ENCODE results near the gene ARL8B. TPM values are rescaled to one million over a fixed set of nuclear protein-coding genes. Genes with fewer than 3 reads are reported as not detected.

The ARL8B gene
- total and polyA plus RNA-seq, 7 donors = 28.2 to 55.9 (median 47.2) TPM

GRCh38 chr3:5160940-5161858 lies 39.1 kb downstream of the ARL8B start:
- DNase-seq = no peak
- intact Hi-C loops (cut with DNase I) = no loop called here
- H3K4me3 ChIP-seq = no peak overlapping the region
- H3K36me3 ChIP-seq = no peaks in the 10 kb centered on the region
- 77% methylated on average over 4 of the region's 4 CpGs for WGBS, 2 donors
- TF ChIP-seq, protein P1, sequence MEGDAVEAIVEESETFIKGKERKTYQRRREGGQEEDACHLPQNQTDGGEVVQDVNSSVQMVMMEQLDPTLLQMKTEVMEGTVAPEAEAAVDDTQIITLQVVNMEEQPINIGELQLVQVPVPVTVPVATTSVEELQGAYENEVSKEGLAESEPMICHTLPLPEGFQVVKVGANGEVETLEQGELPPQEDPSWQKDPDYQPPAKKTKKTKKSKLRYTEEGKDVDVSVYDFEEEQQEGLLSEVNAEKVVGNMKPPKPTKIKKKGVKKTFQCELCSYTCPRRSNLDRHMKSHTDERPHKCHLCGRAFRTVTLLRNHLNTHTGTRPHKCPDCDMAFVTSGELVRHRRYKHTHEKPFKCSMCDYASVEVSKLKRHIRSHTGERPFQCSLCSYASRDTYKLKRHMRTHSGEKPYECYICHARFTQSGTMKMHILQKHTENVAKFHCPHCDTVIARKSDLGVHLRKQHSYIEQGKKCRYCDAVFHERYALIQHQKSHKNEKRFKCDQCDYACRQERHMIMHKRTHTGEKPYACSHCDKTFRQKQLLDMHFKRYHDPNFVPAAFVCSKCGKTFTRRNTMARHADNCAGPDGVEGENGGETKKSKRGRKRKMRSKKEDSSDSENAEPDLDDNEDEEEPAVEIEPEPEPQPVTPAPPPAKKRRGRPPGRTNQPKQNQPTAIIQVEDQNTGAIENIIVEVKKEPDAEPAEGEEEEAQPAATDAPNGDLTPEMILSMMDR (IDR thresholded peaks at IDR 0.05) = no peak
- TF ChIP-seq POLR2AphosphoS5 (IDR thresholded peaks at IDR 0.05) (no peak), EP300 (IDR thresholded peaks at IDR 0.05) (no peak), POLR2A (IDR thresholded peaks at IDR 0.05) (no peak)
- H3K27me3 ChIP-seq = no peaks in the 10 kb centered on the region
- no peaks in the 10 kb centered on the region for H3K9me3 ChIP-seq
- H3K4me1 ChIP-seq = peaks cover 0 to 29% (median 20%) of the 10 kb centered on the region in 4 donors
- H3K27ac ChIP-seq = no peak overlapping the region

- no peak for DNase-seq
- intact Hi-C loops (cut with DNase I) = no loop called here
- Histone ChIP-seq H3K36me3 (no peaks in the 10 kb centered on the region), H3K27ac (no peak overlapping the region), H3K4me3 (no peak overlapping the region), H3K4me1 (peaks cover 0 to 29% (median 20%) of the 10 kb centered on the region in 4 donors), H3K9me3 (no peaks in the 10 kb centered on the region), H3K27me3 (no peaks in the 10 kb centered on the region)
- TF ChIP-seq, protein P1 (IDR thresholded peaks at IDR 0.05) = no peak
- TF ChIP-seq POLR2A (IDR thresholded peaks at IDR 0.05) (no peak), POLR2AphosphoS5 (IDR thresholded peaks at IDR 0.05) (no peak), EP300 (IDR thresholded peaks at IDR 0.05) (no peak)
- 95 to 96% methylated on average over 1 of the region's 1 CpG for WGBS, 2 donors
These were observed 40.0 kb downstream of the ARL8B start for GRCh38 chr3:5162102-5162501.

DNA sequence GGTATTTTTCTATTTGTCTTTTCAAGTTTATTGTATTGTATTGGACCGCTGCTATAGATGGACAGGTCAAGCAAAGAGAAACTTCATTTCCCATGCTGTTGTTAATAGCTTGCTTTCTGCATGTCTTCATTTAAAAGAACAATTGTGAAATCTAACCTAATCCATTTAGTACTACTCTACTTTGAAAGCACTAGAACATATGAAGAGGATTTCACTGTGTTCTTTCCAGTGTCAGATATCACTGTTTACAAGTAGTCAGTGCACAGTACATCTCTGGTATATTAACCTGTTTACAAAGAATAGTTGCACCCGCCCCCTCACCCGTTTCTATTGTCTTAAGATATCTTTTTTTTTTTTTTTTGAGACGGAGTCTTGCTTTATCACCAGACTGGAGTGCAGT lies 43.6 kb downstream of the ARL8B start:
- H3K27ac ChIP-seq = no peak overlapping the region
- H3K36me3 ChIP-seq = peaks cover 0 to under 1% (median 0%) of the 10 kb centered on the region in 4 donors
- no peak overlapping the region for H3K4me3 ChIP-seq
- H3K4me1 ChIP-seq = peaks cover 0 to 22% (median 16%) of the 10 kb centered on the region in 4 donors
- intact Hi-C loops (cut with DNase I) = no loop called here
- no peak for DNase-seq
- TF ChIP-seq, protein P1 (IDR thresholded peaks at IDR 0.05) = no peak
- TF ChIP-seq EP300 (IDR thresholded peaks at IDR 0.05) (no peak), POLR2A (IDR thresholded peaks at IDR 0.05) (no peak), POLR2AphosphoS5 (IDR thresholded peaks at IDR 0.05) (no peak)
- 90 to 92% methylated on average over 4 of the region's 4 CpGs for WGBS, 2 donors
- H3K27me3 ChIP-seq = no peaks in the 10 kb centered on the region
- no peaks in the 10 kb centered on the region for H3K9me3 ChIP-seq

DNA sequence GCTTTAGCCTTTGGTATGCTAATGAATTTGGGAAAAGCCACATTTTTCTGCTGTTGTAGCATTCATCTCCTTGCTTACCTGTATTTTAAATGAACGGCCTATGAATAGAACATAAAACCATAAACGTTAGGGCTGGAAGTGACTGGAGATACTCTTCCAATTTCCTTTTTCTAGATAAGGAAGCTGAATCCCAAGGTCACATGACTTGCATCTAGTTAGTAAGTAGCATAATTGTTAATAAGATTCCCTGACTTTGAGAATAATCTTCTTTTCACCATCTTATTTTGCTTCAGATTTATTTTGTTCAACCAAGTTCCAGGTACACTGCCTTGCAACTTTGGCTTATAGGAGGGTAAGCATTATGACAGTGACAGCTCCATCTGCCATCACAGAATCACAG lies 44.8 kb downstream of the ARL8B start:
- H3K4me3 ChIP-seq = no peak overlapping the region
- WGBS, 2 donors = 21 to 70% methylated on average over 2 of the region's 2 CpGs
- TF ChIP-seq POLR2AphosphoS5 (IDR thresholded peaks at IDR 0.05) (no peak), EP300 (IDR thresholded peaks at IDR 0.05) (no peak), POLR2A (IDR thresholded peaks at IDR 0.05) (no peak)
- TF ChIP-seq, protein P1 (IDR thresholded peaks at IDR 0.05) = no peak
- H3K4me1 ChIP-seq = peaks cover 0 to 11% (median 5%) of the 10 kb centered on the region in 4 donors
- peaks cover 0 to 12% (median 5%) of the 10 kb centered on the region in 4 donors for H3K36me3 ChIP-seq
- no peak for DNase-seq
- H3K27me3 ChIP-seq = no peaks in the 10 kb centered on the region
- H3K9me3 ChIP-seq = no peaks in the 10 kb centered on the region
- intact Hi-C loops (cut with DNase I) = no loop called here
- H3K27ac ChIP-seq = no peak overlapping the region
